ENCODE results near the gene IQCH. TPM values are rescaled to one million over a fixed set of nuclear protein-coding genes. Genes with fewer than 3 reads are reported as not detected.
A peak's percentile ranks its signal among the peaks of the same experiment; 100 is the strongest.

Gene IQCH
- 5.4 and 6.9 TPM in 2 replicates for total RNA-seq
- 2.2 TPM for polyA plus RNA-seq (2012)

DNA sequence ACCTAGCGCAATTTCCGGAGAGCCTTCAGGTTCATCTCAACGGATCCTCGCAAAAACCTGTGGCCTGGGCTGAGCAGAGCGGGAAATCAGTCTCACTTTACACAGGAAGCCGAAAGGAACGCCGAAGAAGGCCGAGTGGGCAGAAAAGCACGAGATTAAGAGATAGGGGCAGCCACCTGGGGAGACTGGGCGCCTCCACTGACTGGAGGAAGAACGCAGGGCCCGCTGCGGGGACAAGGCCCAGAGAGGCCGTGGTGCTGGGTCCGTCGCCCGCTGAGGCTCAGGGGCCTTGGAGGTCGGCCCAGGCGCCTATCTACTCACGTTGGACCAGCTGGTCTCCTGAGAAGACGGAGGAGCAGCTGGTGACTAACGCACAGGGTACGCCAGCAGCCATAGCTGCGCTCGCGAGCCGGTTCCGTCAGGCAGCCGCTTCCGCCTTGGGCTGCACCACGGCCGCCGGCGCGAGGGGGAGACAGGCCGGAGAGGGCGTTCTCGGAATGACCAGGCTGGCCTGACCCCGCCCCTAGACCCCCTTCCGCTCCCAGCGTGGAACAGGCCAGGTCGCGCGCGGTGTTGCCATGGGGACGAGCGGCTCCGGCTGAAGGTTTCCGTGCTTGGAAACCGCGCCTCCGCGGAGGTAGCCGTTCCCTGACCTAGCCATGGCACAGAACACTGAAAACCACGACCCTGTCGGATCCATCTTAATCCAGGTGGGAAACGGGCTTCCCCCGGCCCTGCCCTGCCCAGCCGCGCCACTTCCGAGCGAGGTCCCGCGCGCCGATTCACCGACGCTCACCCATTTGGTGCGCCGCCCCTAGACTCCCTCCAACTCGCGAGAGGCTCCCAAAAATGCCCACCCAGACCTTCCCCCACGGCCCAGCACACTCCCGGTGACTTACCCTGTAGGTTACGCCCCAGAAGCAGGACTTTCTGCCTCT, at the start of gene IQCH, which contains the start of gene AAGAB:
IQCH (plus strand) TSS at position 549 of the 938 bp plus-strand sequence; CDS start at position 660, 111 bp downstream.
AAGAB (minus strand) TSS at position 424 of the 938 bp plus-strand sequence; CDS start at position 394, 30 bp downstream.
- peak; percentile 97 for DNase-seq (ENCODE audit: low read depth)

DNA sequence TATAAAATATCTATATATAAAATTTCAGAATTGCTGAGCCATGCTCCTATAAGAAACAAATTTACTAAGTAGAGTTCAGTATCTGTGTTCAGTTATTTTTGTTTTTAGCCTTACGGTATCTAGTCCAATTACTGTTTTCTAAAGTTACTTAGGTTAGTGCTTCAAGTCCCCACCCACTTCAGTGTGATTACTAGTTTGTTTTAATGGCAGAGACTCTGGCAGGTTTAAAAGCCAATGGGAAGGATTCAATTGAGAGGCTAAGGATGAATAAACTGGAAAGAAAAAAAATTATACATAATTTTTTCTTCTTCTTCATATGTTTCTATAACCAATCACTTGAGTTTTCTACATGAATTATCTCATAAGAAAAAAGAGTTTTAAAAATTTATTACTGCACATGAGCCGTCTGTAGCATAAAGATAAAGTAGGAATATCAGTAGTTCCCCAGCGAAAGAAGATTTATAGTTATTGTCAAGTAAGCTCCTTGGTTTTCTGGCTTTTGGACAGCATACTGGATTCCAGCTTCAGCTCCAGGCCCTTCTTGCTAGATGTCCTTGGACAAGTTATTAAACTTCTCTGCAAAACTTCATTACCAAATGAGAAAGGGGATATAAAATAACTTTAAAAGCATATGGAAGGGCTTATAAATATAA, 46.9 kb upstream of the IQCH start:
- no peak for DNase-seq (ENCODE audit: low read depth)

DNA sequence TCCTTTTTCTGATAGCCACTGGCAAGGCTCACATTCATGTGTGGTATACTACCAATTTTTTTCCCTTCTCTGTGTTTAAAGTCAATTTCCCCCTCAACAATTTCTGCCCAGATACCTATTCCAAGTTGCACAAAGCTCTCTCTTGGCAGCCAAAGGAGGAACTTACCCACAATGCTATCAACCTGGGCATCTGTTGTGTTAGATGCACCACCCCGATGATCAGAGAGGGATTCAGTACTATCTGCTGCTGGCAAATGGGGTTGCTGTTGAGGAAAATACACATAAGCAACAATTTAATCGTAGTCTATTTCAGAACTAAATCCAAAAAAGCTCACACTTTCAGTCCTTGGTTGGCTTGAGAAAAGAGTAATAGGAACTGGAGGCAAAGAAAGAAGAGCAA, 46.2 kb upstream of the IQCH start:
- no peak for DNase-seq (ENCODE audit: low read depth)

DNA sequence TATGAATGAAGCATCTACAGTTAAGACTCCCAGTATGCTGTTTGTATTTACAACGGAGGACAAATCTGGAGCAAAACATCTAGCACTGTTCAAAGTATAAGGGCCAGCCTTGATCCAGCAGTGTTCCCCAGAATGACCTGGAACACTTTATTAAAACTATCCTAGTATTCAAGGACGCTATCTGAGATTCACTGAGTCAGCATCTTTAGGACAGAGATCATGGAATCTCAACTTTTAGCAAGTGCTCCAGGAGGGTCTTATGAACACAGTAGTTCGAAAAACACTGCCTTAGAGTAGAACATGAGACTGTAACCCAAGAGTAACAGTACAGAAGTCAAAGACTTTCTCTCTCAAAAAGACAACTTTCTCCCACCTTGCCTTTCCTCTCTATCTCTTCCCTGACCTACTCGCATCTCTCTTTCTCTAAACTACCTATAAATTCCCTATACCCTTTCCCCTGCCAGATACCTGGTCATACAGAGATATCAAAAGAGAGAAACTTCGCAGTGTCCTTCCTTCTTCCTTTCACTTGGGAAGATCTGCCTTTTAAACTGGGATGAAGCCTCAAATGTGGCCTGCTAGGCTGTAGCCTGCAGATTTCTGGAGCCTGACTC, 43.9 kb upstream of the IQCH start:
- no peak for DNase-seq (ENCODE audit: low read depth)

DNA sequence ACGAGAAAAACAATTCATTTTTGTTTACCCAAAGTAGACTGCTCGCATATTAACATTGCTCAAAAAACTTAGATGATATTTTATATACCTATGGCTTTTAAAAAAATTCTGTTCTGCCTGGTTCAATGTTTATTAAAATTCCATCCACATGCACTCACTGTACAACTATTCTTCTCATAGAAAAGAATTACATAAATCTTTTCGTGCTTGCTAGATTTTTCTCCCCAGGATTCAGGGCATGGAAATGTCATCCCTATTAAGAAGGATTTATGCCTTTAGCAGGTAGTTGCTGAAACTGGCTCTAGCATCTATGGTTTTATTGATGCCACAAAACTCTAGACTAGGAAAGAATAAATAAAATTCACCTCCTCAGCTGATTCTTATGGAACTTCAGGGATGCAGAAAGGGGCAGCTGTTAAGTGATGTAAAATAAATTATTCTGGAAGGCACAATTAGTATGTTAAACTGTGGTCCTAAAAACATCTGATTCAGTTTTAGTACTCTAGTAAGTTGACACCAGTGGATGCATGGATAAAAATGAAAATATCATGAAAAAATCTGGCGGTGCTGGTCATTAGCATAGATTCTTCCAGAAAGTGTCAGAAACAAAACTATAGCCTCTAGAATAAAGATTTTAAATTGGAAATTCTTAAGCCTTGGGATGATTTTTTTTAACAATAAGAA, 41.8 kb upstream of the IQCH start:
- no peak for DNase-seq (ENCODE audit: low read depth)

DNA sequence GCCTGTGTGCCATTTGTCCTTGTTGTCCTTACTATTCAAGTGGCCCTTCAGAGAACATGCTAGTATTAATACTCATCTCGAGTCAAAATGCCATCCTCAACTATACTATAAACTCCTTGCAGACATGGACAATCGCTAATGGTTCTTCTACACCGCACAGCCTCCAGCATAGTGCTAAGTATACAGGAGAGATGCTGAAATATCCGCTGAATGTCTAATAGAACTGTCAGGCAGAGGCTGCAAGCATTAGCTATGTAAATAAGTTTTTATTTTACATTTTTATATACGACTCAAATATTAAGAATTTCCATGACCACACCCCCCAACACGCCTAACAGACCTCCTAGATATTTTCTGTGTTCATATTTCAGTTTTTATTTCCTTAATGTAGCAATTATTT, 39.5 kb upstream of the IQCH start:
- no peak for DNase-seq (ENCODE audit: low read depth)

DNA sequence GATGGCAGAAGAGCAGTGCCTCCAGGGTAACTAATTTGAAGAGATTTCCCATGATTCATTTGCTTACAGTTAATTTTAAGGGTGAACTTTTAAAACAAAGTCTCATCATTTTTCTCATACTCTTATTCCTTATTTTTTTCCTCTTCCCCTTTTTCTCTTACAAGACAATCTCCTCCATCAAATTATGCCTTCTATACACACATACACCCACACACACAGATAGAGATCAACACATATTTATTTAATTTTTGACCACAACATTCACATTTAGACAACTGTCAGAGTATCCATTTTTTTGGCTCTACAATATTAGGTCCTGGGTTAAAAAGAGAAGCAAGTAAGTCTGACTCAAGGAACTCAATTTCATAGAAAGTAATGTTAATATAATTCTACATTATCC, 37.7 kb upstream of the IQCH start:
- no peak for DNase-seq (ENCODE audit: low read depth)

DNA sequence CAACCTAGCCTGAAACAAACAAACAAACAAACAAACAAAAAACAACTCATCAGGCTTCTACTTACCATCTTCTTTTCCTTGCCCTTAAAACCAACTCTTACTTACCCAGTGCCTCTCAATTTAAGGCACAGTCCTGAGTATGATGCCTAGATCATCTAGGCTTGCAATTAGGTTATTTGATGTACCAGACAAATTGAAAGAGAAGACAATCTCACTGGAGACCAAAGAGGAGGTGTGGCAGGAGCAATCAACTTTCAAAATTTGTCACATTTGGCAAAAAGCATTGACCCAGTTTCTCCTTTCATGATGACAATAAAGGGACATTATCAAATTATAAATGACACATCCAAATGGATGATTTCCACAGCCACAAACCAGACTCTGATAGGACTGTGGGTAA, 36.2 kb upstream of the IQCH start:
- DNase-seq (ENCODE audit: low read depth): no peak

DNA sequence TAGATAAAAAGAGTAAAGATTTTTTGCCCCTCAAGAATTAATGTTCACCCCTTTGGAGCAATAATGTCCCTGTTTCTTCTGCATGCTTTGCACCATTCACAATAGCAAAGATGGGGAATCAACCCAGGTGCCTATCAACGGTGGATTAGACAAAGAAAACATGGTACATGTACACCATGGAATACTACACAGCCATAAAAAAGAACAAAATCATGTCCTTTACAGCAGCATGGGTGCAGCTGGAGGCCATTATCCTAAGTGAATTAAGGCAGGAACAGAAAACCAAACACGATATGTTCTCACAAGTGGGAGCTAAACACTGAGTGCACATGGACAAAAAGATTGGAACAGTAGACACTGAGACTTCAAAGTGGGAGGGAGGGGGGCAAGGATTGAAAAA, 35.3 kb upstream of the IQCH start:
- DNase-seq (ENCODE audit: low read depth): no peak

DNA sequence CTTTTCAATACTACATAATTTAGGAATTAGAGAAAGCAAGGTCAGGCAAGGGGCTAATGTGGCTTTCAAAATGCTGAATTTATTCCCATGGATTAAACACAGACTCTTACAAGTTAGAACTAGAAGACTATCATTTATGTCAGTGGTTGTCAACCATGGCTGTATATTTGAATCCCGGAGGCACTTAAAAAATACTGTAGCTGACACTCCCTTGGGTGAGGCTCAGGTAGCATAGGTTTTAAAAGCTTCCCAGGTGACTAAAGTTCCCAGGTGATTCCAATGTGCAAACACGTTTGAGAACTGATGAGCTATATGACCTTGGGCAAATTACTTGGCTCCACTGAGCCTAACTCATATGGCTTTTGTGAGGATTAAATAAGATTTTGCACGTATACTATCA, 29.7 kb upstream of the IQCH start:
- no peak for DNase-seq (ENCODE audit: low read depth)

DNA sequence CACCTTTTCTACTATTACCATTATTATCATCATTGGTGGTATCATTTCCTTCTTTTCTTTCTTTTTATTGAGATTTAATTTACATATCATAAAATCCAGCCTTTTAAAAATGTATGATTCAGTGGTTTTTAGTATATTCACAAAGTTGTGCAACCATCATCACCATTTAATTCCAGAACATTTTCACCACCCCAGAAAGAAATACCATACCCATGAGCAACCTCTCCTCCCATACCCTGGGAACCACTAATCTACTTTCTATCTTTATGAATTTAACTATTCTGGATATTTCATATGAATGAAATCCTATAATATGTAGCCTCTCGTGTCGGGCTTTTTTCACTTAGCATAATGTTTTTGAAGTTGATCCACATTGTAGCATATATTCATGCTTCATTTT, 29.2 kb upstream of the IQCH start:
- no peak for DNase-seq (ENCODE audit: low read depth)

DNA sequence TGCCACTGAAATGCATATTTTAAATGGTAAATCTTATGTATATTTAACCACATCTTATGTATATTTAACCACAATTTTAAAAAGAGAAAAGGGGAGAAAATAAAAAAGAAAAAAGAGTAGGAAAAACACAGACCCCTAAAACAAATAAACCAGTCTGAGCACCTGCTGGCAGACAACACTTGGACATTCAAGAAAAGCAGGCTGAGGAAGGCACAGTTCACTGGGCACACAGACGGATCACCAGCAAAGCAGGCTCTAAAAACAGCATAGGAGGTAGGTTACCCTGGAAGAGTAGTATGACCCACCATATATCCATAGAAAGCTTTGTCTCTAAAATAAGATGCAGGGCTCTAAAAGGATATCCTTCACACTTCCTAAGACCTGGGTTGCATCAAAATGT, 27.2 kb upstream of the IQCH start:
- DNase-seq (ENCODE audit: low read depth): no peak

DNA sequence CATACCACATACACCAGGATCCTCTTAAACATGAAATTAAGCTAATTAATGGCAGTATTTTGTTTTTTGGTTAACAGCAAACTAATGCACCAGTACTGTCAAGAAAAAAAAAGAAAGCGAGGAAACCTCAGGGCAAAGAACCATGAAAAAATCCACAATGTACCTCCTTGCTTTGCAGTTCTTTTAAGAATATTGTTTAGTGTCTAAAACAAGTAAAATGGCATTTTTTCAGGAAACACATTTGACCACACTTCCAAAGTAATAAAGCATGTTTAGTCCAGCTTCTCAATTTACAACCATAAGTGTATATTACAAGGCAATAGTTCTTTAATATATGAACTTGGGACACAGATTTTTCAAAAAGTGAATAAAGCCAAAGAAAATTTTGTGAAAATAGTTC, 26.7 kb upstream of the IQCH start:
- no peak for DNase-seq (ENCODE audit: low read depth)

DNA sequence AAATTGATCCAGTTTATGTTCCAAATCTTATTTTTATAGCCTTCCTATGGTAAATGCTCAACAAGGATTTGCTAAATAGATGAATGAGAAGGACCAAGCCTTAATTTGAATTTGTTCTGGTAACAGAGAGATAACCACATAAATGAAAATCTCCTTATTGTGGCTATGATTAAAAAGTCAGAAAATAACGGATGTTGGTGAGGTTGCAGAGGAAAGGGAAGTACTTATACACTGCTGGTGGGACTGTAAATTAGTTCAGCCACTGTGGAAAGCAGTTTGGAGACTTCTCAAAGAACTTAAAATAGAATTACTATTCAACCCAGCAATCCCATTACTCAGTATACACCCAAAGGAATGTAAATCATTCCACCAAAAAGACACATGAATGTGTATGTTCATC, 26.3 kb upstream of the IQCH start:
- no peak for DNase-seq (ENCODE audit: low read depth)

DNA sequence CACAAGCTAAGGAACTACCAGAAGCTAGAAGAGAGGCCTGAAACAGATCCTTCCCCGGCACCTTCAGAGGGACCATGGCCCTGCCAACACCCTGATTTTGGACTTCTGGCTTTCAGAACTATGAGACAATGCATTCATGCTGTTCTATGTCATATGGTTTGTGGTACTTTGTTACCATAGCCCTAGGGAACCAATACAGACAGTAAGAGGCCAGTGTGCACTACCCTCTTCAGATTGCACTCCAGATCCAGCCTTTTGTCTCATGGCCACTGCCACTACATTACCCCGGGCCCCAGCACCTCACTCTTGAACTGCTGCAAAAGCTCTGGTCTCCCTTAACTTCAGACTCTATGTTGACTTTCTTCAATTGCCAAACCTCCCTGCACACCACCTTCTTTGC, 24.1 kb upstream of the IQCH start:
- no peak for DNase-seq (ENCODE audit: low read depth)

DNA sequence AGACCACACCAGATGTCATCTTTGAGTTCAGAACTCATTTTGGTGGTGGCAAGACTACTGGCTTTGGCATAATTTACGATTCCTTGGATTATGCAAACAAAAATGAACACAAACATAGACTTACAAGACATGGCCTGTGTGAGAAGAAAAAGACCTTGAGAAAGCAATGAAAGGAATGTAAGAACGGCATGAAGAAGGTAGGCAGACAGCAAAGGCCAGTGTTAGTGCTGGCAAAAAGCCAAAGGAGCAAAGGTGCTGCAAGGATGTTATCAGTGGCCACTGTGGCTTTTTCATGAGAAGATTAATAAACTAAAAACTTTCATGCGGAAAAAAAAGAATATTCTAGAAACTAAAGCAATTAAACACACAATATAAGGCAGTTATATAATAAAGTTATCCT, 22.0 kb upstream of the IQCH start:
- DNase-seq (ENCODE audit: low read depth): no peak

DNA sequence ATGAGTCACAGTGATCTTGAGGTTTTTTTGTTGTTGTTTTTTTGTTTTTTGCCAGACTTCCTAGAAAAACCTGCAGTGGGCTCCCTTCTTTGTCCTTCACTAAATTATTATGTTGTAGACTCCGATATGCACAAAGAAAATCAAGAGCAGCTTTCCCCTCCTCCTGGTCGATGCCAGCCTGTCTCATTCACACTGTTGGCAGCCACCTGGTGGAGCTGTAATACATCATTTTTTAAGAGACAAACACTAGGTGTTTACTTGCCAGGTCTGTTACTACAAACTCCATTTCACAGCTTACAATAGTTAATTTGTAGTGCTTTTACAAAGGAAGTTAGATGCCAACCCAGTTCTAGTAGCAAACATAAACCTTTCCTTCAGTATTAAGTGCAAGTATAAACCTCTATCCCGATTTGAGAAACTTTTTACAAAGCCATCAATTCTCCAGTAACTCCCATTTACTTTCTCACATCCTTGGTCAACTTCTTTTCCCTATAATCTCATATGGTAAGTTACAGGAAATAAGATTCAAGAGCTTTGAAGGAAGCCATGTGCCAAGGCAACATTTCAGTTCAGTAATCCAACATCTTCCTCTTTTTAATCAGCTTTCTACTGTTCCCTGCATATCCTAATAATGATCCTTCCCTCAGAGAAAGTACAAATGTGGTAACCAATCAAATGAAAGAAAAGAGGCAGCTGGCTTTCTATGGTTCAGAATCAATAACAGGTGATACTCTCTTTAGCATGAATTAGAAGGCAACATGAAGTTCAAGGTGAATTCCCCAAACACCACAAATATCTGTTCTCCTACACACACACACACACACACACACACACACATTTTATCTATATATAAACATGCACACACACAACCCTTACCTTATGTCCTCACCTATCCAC, 14.1 kb upstream of the IQCH start:
- DNase-seq (ENCODE audit: low read depth): peak; percentile 20

DNA sequence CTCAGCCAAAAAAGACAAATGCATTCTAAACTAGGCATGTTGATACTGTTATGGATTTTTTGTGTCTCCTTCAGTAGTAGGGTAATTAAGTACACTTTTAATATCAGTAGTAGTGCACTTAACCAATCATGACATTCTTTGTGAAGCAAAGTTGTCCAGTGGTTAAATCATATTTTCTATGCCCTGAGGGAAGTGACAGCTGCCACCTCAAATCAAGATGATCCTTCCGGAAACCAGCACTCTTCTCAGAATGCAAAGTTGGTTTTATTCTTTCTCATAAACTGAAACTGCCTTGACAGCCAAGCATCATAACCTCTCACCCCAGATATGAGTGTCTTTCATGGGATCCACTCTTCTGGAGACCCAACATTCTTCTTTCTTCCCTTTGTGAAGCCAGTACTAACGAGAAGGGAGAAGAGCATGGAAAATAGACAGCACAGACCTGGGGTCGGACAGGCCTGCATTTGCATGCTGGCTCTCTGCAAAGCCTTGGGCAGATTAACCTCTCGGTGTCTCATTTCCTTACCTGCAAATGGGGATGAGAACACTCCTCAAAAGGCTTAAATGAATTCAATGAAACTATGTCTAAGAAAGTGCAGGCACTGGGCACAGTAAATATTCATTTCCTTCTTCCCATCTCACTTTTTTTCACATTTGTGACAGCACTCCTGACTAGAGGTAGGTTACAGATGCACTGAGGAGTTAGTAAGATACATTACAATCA, 13.3 kb upstream of the IQCH start:
- peak; percentile 9 for DNase-seq (ENCODE audit: low read depth)

DNA sequence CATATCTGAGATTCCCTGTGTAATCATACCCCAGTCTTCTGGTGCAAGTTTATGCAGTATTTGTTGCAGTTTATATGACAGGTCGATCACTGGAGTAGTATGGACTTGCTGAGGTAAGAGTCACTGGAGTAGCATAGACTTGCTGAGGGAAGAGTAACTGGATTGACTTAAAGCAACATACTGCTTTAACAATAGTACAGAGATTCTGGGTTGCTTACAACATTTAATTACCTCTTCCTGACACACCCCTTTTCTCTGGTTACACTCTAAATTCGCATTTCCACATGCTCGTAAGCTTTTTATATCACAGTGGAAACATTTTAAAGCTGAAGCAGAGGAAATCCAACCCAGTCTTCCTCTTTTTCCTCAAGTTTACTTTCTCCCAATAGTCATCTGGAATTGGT, 11.9 kb upstream of the IQCH start:
- DNase-seq (ENCODE audit: low read depth): no peak

DNA sequence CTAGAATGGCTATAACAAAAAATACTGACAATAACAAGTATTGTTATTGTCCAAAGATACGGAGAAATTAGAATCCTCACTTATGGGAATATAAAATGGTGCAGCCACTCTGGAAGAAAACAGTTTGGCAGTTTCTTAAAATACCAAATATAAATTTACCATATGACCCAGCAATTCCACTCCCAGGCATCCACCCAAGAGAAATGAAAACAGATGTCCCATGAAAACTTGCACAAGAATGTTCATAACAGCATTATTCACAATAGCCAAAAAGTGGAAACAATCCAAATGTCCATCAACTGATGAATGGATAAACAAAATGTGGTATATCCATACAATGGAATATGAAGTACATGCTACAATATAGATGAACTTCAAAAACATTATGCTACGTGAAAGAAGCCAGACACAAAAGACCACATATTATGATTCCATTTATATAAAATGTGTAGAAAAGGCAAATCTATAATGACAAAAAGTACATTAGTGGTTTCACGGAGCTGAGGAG, 9.6 kb upstream of the IQCH start:
- DNase-seq (ENCODE audit: low read depth): peak; percentile 14
